Body of pancreas (tissue), 4 donors: ENCODE results near the gene PHF13. TPM values are rescaled to one million over a fixed set of nuclear protein-coding genes. Genes with fewer than 3 reads are reported as not detected.

ENCODE experiments used
- ATAC-seq: fragments of 150-250 bp; one replicate; pipeline ENCODE4 v1.9.1; 2016
- DNase-seq, 4 donors: peaks; one replicate each; pipeline ENCODE4 v3.0.0-alpha.2; 2019
- H3K27ac ChIP-seq, 4 donors: fragments of 200-600 bp; sonication (generic); 1 replicate in 3 of 4; 2 replicates in 1 of 4; pipeline versions ENCODE4 v1.5.1 to v1.6.1; 2016 to 2019; ENCODE audit warnings: mild to moderate bottlenecking in 1 of 4, mixed read lengths in 1 of 4, moderate library complexity in 1 of 4
- H3K27me3 ChIP-seq, 2 donors: fragments of 200-600 bp; sonication (generic); one replicate each; pipeline ENCODE4 v1.6.0; 2016; ENCODE audit warnings: mild to moderate bottlenecking in 1 of 2
- H3K36me3 ChIP-seq, 2 donors: fragments of 200-600 bp; sonication (generic); replicated peaks in 1 of 2; 2 replicates each; pipeline ENCODE4 v1.5.1; 2016; ENCODE audit warnings: low read depth in 2 of 2; ENCODE audit not compliant: insufficient read depth in 1 of 2
- H3K4me1 ChIP-seq: fragments of 200-600 bp; sonication (generic); one replicate; pipeline ENCODE4 v1.6.0; 2016
- H3K4me3 ChIP-seq, 2 donors: fragments of 200-600 bp; sonication (generic); 1 replicate in 1 of 2; 2 replicates in 1 of 2; pipeline ENCODE4 v1.5.1; 2016 to 2019
- H3K9me3 ChIP-seq, 3 donors: fragments of 200-600 bp; sonication (generic); 1 replicate in 2 of 3; 2 replicates in 1 of 3; pipeline ENCODE4 v1.5.1; 2016
- CTCF ChIP-seq, 7 experiments: fragments of 450-650 bp in 4 of 7; fragments of 200-600 bp in 3 of 7; sonication (generic) in 3 of 7; IDR thresholded peaks; one replicate each; pipeline ENCODE4 v1.5.1; 2016 to 2019; ENCODE audit warnings: antibody characterized with exemption in 7 of 7
- POLR2A ChIP-seq, 3 donors: fragments of 450-650 bp; IDR thresholded peaks; one replicate each; pipeline ENCODE4 v1.6.1; 2016; ENCODE audit warnings: antibody characterized with exemption in 3 of 3, mild to moderate bottlenecking in 2 of 3
- WGBS, 2 donors: methylation state at CpG; one replicate each; pipeline ENCODE4 v1.1.5; 2017; 5-methylcytosine and 5-hydroxymethylcytosine counted together
- intact Hi-C: fragments of 100-400 bp; cut with DNase I; formaldehyde crosslinking; loops from one replicate; pipeline ENCODE4 v1.15.1; 2023
- total RNA-seq, 2 donors: library from RNA; depleted of rRNA; stranded (reverse); fragments of >200 nt; gene quantifications; one replicate each; pipeline ENCODE4 v1.1.0, GENCODE V29; 2016

PHF13 gene
- total RNA-seq, 2 donors from 2014 or later = 6.2 to 9.6 TPM

- Histone ChIP-seq H3K36me3 (peaks cover 0 to 9% of the 10 kb centered on the region in 2 donors), H3K27me3 (no peaks in the 10 kb centered on the region), H3K4me3 (no peak overlapping the region), H3K4me1 (peaks cover 55% of the 10 kb centered on the region), H3K27ac (no peak overlapping the region), H3K9me3 (no peaks in the 10 kb centered on the region)
- intact Hi-C loops = no loop called here
- DNase-seq = no peak
- ATAC-seq = no peak
- 83 to 86% methylated on average over 3 to 6 of the region's 7 CpGs for WGBS, 2 donors
- TF ChIP-seq CTCF (IDR thresholded peaks at IDR 0.05) (no peak), POLR2A (IDR thresholded peaks at IDR 0.05) (no peak)
Measured at GRCh38 chr1:6585841-6586240, 27.7 kb upstream of the PHF13 start.

GRCh38 chr1:6586404-6586816, 27.1 kb upstream of the PHF13 start:
- DNase-seq (no peak), ATAC-seq (no peak)
- H3K4me3 ChIP-seq = no peak overlapping the region
- no peaks in the 10 kb centered on the region for H3K27me3 ChIP-seq
- H3K27ac ChIP-seq = no peak overlapping the region
- H3K4me1 ChIP-seq = peaks cover 49% of the 10 kb centered on the region
- no peaks in the 10 kb centered on the region for H3K9me3 ChIP-seq
- 72% methylated on average over 10 of the region's 11 CpGs; no CpG with 5 or more reads in 1 of the 2 donors for WGBS, 2 donors
- no peak for TF ChIP-seq POLR2A (IDR thresholded peaks at IDR 0.05)
- intact Hi-C loops = no loop called here
- H3K36me3 ChIP-seq = peaks cover 0 to 9% of the 10 kb centered on the region in 2 donors

GRCh38 chr1:6587261-6588005, 26.1 kb upstream of the PHF13 start:
- peak overlapping the region in 1 of 4 donors; percentile 42 for H3K27ac ChIP-seq
- ATAC-seq = peak; percentile 31
- WGBS, 2 donors = 31 to 50% methylated on average over 3 to 12 of the region's 13 CpGs

GRCh38 chr1:6588128-6588892, 25.2 kb upstream of the PHF13 start:
- peak in 1 of 4 donors; percentile 41 for DNase-seq
- WGBS, 2 donors = 66% methylated on average over 12 to 24 of the region's 25 CpGs

More at GRCh38 chr1:6587261-6588005, 26.1 kb upstream of the PHF13 start:
- peaks cover 0 to 11% of the 10 kb centered on the region in 2 donors for H3K36me3 ChIP-seq
- intact Hi-C loops = no loop called here
- DNase-seq = peak in 3 of 4 donors; percentile 59 to 70 (median 64)
- H3K27me3 ChIP-seq = no peaks in the 10 kb centered on the region
- H3K4me3 ChIP-seq = no peak overlapping the region
- TF ChIP-seq POLR2A (IDR thresholded peaks at IDR 0.05) (peak in 1 of 3 donors; percentile 12), CTCF (IDR thresholded peaks at IDR 0.05) (no peak)
- H3K4me1 ChIP-seq = peaks cover 39% of the 10 kb centered on the region
- H3K9me3 ChIP-seq = no peaks in the 10 kb centered on the region

More at GRCh38 chr1:6588128-6588892, 25.2 kb upstream of the PHF13 start:
- H3K4me1 ChIP-seq = peaks cover 30% of the 10 kb centered on the region
- ATAC-seq = no peak
- H3K27me3 ChIP-seq = no peaks in the 10 kb centered on the region
- H3K27ac ChIP-seq = peak overlapping the region in 1 of 4 donors; percentile 42
- no peaks in the 10 kb centered on the region for H3K9me3 ChIP-seq
- no peak for TF ChIP-seq CTCF (IDR thresholded peaks at IDR 0.05)
- TF ChIP-seq POLR2A (IDR thresholded peaks at IDR 0.05) = no peak
- intact Hi-C loops = no loop called here
- peaks cover under 1 to 19% of the 10 kb centered on the region in 2 donors for H3K36me3 ChIP-seq
- H3K4me3 ChIP-seq = no peak overlapping the region
